Kidney (tissue), 14 donors: ENCODE data around the gene SNX25. TPM values are rescaled to one million over a fixed set of nuclear protein-coding genes. Genes with fewer than 3 reads are reported as not detected.
"Not testable (repeated sequence)": the region's sequence is repeated elsewhere in the genome, so short reads cannot be mapped to it uniquely, and the experiment has no call there.

ENCODE experiments used
- DNase-seq, 5 donors: peaks; one replicate each; pipeline ENCODE4 v3.0.0-alpha.2; 2013 to 2020
- FAIRE-seq: peaks from 2 replicates; lab custom pipeline; 2012; peaks lifted over from hg19 to GRCh38; lab: Jason Lieb, UNC
- H3K27ac ChIP-seq, 2 donors: one replicate each; pipeline ENCODE4 v1.7.0; 2013; ENCODE audit warnings: low read depth in 2 of 2, low read length in 2 of 2, inconsistent platforms in 1 of 2
- H3K27me3 ChIP-seq: one replicate; pipeline ENCODE4 v1.7.1; 2013; ENCODE audit warnings: low read length, inconsistent platforms; ENCODE audit not compliant: control insufficient read depth, insufficient read depth
- H3K36me3 ChIP-seq, 3 donors: one replicate each; pipeline versions ENCODE4 v1.7.0 to v1.7.1; 2013; ENCODE audit warnings: low read length in 3 of 3, control low read depth in 1 of 3, inconsistent platforms in 1 of 3; ENCODE audit not compliant: insufficient read depth in 3 of 3, control insufficient read depth in 2 of 3
- H3K4me1 ChIP-seq, 3 donors: one replicate each; pipeline versions ENCODE4 v1.7.0 to v1.7.1; 2013; ENCODE audit warnings: low read length in 3 of 3, inconsistent platforms in 1 of 3, low read depth in 1 of 3; ENCODE audit not compliant: control insufficient read depth in 2 of 3, insufficient read depth in 2 of 3
- H3K4me3 ChIP-seq, 3 donors: one replicate each; pipeline versions ENCODE4 v1.7.0 to v1.8.1; 2013; ENCODE audit warnings: low read length in 3 of 3, control low read depth in 1 of 3, inconsistent platforms in 1 of 3
- H3K9ac ChIP-seq, 3 donors: one replicate each; pipeline versions ENCODE4 v1.7.0 to v1.7.1; 2013; ENCODE audit warnings: low read length in 3 of 3, control low read depth in 1 of 3, inconsistent platforms in 1 of 3
- H3K9me3 ChIP-seq, 3 donors: one replicate each; pipeline versions ENCODE4 v1.7.0 to v1.7.1; 2013; ENCODE audit warnings: low read length in 3 of 3, control low read depth in 1 of 3, inconsistent platforms in 1 of 3; ENCODE audit not compliant: control insufficient read depth in 2 of 3, insufficient read depth in 1 of 3
- intact Hi-C: fragments of 100-400 bp; cut with DNase I; formaldehyde crosslinking; loops from one replicate; pipeline ENCODE4 v1.11.1; 2022
- polyA plus RNA-seq: library from polyadenylated mRNA; stranded (reverse); fragments of 350-450 nt; fragmentation: Illumina TruSeq; extraction: RNeasy Lipid Tissue Mini Kit (QIAGEN cat#74804); gene quantifications from one replicate; pipeline ENCODE4 v1.2.3, GENCODE V29; 2014; ENCODE audit warnings: low read depth, low replicate concordance; ENCODE audit not compliant: insufficient read depth
- total RNA-seq: library from RNA; stranded (reverse); fragmentation: NEBNext Ultra II Directional; extraction: Animal tissue kit (Norgen Biotek cat#: 25700); gene quantifications from one replicate; pipeline ENCODE4 v1.2.1, GENCODE V29; 2021
- TF ChIP-seq, protein P1 (sequence below): IDR thresholded peaks from 3 replicates; pipeline ENCODE4 v1.5.1; 2012; ENCODE audit warnings: mild to moderate bottlenecking, moderate library complexity, borderline replicate concordance; ENCODE audit not compliant: insufficient read depth; ENCODE audit errors: extremely low read depth
- donor health status: control.
- donor health status: control.
- donor health status: control.
- donor health status: control.
- donor health status: control.
- donor health status: DM: yes; HTN: yes; CAD: no.
- donor health status: Normal renal cell carcinoma (clear cell type).

The SNX25 gene
- total and polyA plus RNA-seq, 2 donors from 2014 or later = 8.9 to 19.4 TPM

DNA sequence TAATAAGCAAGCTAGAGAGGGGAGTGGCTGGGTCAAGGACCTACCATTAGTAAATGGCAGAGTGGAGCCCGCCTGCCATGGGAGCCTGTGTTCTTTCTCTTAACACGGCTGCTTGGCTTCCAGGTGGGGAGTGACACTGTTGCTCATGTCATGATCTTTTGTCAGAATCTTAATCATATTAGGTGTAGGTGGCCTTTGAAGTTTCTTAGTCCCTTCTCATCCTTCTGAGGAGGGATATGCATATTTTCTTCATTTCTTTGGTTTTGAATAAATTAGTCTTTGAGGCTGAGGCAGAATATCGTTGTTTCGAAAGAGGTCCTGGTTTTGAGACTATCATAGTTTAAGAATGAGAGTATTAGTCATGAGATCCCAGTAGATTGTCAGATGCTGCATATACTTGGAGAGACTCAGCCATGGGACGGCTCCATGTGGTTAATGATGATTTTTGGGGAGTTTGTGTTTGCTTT lies 28.9 kb downstream of the SNX25 start:
- peaks cover 0 to 4% (median 0%) of the 10 kb centered on the region in 3 donors for H3K9me3 ChIP-seq
- TF ChIP-seq, protein P1, sequence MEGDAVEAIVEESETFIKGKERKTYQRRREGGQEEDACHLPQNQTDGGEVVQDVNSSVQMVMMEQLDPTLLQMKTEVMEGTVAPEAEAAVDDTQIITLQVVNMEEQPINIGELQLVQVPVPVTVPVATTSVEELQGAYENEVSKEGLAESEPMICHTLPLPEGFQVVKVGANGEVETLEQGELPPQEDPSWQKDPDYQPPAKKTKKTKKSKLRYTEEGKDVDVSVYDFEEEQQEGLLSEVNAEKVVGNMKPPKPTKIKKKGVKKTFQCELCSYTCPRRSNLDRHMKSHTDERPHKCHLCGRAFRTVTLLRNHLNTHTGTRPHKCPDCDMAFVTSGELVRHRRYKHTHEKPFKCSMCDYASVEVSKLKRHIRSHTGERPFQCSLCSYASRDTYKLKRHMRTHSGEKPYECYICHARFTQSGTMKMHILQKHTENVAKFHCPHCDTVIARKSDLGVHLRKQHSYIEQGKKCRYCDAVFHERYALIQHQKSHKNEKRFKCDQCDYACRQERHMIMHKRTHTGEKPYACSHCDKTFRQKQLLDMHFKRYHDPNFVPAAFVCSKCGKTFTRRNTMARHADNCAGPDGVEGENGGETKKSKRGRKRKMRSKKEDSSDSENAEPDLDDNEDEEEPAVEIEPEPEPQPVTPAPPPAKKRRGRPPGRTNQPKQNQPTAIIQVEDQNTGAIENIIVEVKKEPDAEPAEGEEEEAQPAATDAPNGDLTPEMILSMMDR = no peak
- FAIRE-seq = no peak
- no peaks in the 10 kb centered on the region for H3K27me3 ChIP-seq
- DNase-seq = no peak
- H3K36me3 ChIP-seq = no peaks in the 10 kb centered on the region
- no peak overlapping the region for H3K9ac ChIP-seq
- H3K27ac ChIP-seq = no peak overlapping the region
- intact Hi-C loops = no loop called here
- no peak overlapping the region for H3K4me3 ChIP-seq
- no peaks in the 10 kb centered on the region for H3K4me1 ChIP-seq

DNA sequence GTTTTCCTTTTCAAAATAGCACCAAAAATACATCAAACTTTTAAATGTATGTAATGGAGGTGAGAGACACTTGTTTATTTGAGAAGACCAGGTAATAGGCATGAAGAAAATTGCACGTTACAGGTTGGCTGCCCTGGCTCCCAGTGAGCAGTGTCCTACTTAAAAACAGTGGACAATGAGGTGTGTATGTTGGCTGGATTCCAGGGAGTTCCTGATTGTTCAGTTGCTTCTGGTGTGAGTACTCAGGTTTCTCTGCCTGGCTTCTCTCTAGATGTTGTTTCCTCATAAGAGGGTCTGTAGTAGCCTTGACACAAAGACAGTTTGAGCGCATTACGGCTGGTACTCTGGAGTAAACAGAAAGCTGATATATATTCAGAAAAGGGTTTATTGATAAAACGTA lies 29.4 kb downstream of the SNX25 start:
- Histone ChIP-seq H3K27ac (no peak overlapping the region), H3K4me3 (no peak overlapping the region), H3K36me3 (no peaks in the 10 kb centered on the region), H3K27me3 (no peaks in the 10 kb centered on the region), H3K9me3 (peaks cover 0 to 4% (median 0%) of the 10 kb centered on the region in 3 donors), H3K4me1 (no peaks in the 10 kb centered on the region), H3K9ac (no peak overlapping the region)
- intact Hi-C loops = no loop called here
- TF ChIP-seq, protein P1 = no peak
- DNase-seq (no peak), FAIRE-seq (no peak)

DNA sequence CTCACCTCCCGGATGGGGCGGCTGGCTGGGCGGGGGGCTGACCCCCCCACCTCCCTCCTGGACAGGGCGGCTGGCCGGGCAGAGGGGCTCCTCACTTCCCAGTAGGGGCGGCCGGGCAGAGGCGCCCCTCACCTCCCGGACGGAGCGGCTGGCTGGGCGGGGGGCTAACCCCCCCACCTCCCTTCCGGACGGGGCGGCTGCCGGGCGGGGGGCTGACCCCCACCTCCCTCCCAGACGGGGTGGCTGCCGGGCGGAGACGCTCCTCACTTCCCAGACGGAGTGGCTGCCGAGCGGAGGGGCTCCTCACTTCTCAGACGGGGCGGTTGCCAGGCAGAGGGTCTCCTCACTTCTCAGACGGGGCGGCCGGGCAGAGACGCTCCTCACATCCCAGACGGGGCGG lies 31.1 kb downstream of the SNX25 start:
- DNase-seq, intact Hi-C loops, H3K4me3 ChIP-seq, H3K27me3 ChIP-seq, FAIRE-seq, H3K4me1 ChIP-seq, H3K9ac ChIP-seq, H3K9me3 ChIP-seq, H3K27ac ChIP-seq, H3K36me3 ChIP-seq: not testable (repeated sequence)

DNA sequence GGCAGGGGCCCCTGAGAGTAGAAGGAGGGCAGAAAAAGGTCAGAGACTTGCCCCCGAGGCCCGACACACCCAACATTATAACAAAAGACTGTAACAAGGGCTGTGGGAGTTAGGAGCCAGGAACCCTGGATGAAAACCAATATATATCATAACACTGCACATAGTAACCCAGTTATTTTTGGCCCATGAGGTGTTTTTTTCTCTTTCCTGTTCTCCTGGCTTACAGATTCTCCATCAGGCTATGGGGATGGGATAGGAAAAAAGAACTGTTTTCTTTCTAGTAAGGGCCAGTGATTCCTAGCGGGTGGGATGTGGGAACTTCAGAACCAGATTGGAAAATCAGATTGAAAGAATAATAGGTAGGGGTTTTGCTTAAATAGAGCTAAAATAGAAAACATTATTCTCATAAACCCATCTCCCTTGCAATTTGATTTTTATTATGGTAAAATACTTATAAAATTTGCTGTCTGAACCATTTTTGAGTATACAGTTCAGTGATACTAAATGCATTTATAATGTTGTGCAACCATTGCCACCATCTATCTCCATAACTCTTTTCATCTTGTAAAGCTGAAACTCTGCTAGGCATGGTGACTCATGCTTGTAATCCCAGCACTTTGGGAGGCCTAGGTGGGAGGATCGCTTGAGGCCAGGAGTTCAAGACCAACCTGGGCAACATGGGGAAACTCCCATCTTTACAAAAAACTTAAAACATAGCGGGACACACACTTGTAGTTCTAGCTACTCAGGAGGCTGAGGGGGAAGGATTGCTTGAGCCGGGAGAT lies 33.5 kb downstream of the SNX25 start:
- no peak for FAIRE-seq
- no peak for DNase-seq

More for the DNA sequence above, 33.5 kb downstream of the SNX25 start:
- intact Hi-C loops = no loop called here
- TF ChIP-seq, protein P1 = no peak
- Histone ChIP-seq H3K36me3 (no peaks in the 10 kb centered on the region), H3K9ac (no peak overlapping the region), H3K4me1 (no peaks in the 10 kb centered on the region), H3K27ac (no peak overlapping the region), H3K4me3 (no peak overlapping the region), H3K27me3 (no peaks in the 10 kb centered on the region), H3K9me3 (peaks cover 0 to 4% (median 0%) of the 10 kb centered on the region in 3 donors)
